AG04449 (cell line): Measurements from ENCODE around the gene ARID2.

Experiments used
- CTCF ChIA-PET: fragments of 350-600 bp; formaldehyde crosslinking; extraction: SDS; loops from one replicate; lab custom pipeline; 2021; ENCODE audit warnings: antibody characterized with exemption; lab: Yijun Ruan, JAX
- POLR2A ChIA-PET: fragments of 400-600, 350-600 bp; formaldehyde crosslinking; extraction: SDS; loops from one replicate; lab custom pipeline; 2020; ENCODE audit warnings: antibody characterized with exemption, inconsistent platforms; lab: Yijun Ruan, JAX
- DNase-seq: peaks from one replicate; pipeline ENCODE4 v3.0.0-alpha.2; 2010; ENCODE audit warnings: low read depth, low spot score
- H3K4me3 ChIP-seq: 2 replicates; pipeline ENCODE4 v1.5.1; 2011; ENCODE audit warnings: low read depth, mild to moderate bottlenecking, control low read depth, low read length
- TF ChIP-seq, protein P1 (sequence below): IDR thresholded peaks from one replicate; pipeline ENCODE4 v1.5.1; 2011; ENCODE audit warnings: mild to moderate bottlenecking, moderate library complexity, low read length, control low read depth, inconsistent platforms; ENCODE audit not compliant: insufficient read depth; ENCODE audit errors: missing control alignments

ARID2 gene

DNA sequence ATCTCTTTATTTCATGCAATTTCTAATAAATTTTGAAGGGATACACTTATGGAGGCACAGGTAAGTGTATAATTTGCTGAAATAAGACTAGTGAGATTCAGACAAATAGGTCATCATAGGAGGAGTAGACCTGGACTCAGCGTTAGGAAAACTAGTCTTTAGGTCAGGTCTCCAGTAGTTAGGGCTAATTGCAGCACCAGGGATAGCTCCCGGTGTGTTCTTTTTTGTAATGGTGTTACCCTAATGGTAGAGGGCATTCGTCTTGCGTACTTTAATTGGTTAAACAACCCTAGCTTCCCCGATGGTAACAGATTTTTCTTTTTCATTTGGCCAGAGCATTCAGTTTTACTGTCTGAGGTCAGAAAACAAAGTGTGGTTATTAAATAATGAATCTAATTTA, 64.9 kb downstream of the ARID2 start:
- TF ChIP-seq, protein P1, sequence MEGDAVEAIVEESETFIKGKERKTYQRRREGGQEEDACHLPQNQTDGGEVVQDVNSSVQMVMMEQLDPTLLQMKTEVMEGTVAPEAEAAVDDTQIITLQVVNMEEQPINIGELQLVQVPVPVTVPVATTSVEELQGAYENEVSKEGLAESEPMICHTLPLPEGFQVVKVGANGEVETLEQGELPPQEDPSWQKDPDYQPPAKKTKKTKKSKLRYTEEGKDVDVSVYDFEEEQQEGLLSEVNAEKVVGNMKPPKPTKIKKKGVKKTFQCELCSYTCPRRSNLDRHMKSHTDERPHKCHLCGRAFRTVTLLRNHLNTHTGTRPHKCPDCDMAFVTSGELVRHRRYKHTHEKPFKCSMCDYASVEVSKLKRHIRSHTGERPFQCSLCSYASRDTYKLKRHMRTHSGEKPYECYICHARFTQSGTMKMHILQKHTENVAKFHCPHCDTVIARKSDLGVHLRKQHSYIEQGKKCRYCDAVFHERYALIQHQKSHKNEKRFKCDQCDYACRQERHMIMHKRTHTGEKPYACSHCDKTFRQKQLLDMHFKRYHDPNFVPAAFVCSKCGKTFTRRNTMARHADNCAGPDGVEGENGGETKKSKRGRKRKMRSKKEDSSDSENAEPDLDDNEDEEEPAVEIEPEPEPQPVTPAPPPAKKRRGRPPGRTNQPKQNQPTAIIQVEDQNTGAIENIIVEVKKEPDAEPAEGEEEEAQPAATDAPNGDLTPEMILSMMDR, result no peak
- POLR2A ChIA-PET, result no interaction called here
- H3K4me3 ChIP-seq, result no peak overlapping the region
- no peak for DNase-seq
- CTCF ChIA-PET, result no interaction called here

DNA sequence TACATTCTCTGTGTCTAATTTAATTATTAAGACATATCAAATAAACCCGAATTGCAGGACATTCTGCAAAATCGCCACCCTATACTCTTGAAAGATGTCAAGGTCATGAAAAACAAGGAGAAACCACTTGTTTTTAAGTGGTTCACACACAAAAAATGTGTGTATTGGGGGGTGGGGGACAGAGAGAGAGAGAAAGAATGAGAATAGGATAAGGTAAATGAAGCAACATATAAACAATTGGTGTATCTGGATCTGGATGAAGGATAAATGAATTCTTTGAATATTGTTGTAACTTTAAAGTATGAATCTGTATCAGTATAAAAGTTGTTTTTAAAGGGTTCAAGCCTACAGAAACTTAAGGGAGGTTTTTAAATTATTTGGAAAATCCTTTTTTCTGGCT, 72.1 kb downstream of the ARID2 start:
- CTCF ChIA-PET, result no interaction called here
- H3K4me3 ChIP-seq, result no peak overlapping the region
- TF ChIP-seq, protein P1, result no peak
- POLR2A ChIA-PET, result no interaction called here
- DNase-seq, result no peak

DNA sequence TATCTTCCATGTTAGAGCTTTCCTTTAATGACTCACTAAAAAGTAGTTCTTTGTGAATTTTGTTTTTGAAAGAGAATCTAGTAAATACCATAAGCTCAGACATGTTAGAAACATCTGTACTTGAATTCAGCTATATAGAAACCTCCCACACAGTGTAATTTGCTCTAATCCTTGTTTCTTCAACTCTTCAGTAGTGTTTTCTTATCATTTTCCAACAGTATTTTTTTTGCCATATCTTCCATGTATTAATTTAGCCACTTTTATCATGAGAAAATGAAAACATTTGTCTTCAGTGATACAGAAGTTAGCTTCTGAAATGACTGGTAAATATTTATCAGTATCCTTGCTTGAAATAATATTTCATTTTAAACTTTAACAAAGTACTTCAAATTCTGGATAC, 73.6 kb downstream of the ARID2 start:
- ChIA-PET CTCF (interaction anchor here (1.3 kb wide), 1 partner anchor 57 kb away, joined by 3 read pairs; no protein-coding TSS in a partner anchor), POLR2A (no interaction called here)
- TF ChIP-seq, protein P1, result no peak
- no peak overlapping the region for H3K4me3 ChIP-seq
- DNase-seq, result no peak

DNA sequence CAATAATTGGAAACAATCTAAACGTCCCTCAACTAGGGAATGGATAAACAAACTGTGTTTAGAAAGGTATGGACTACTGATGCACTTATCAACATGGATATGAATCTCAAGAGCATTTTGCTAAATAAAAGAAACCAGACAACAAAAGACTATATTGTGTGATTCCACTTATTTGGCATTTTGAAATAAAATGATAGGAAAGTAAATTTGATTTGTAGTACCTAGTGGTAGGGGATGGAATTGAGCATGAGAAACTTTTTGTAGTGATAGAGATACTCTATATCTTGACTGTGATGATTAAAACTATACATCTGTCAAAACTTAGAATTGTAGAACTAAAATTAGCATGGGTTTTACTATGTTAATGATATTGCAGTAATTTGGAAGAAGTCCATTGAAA, 87.1 kb downstream of the ARID2 start:
- DNase-seq, result no peak
- CTCF ChIA-PET, result no interaction called here
- POLR2A ChIA-PET, result no interaction called here
- TF ChIP-seq, protein P1, result no peak
- no peak overlapping the region for H3K4me3 ChIP-seq

DNA sequence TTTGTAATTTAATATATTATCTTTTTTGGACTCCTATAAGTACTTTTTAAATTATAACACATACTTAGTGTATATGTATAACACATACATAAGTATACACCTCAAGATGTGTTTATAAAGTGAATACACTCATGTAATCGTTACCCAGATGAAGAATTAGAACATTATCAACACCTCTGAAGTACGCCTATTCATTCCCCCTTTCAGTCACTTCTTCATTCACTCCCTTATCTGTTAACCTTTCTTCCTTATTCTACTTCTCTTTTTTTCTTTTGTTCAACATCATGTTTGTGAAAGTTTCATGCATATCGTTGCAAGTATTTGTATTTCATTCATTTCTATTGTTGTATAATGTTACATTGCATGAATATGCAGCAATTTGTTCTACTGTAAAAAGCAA, 98.5 kb downstream of the ARID2 start:
- ChIA-PET CTCF (no interaction called here), POLR2A (no interaction called here)
- H3K4me3 ChIP-seq, result no peak overlapping the region
- TF ChIP-seq, protein P1, result no peak
- DNase-seq, result no peak

DNA sequence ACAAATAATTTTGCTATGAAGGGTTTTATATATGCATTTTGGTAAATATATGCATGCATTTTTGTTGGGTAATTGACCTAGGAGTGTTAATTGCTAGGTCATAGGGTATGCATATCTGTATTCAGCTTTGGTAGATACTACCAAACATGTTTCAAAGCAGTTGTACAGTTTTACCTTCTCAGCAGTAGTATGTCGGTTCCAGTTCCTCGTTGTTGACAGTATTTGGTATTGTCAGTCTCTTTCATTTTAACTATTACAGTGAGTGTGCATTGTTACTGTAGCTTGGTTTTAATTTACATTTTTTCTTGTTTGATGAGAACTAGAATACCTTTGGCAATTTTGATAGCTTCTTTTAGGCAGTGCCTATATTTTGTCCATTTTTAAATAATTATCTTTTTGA, 98.9 kb downstream of the ARID2 start:
- TF ChIP-seq, protein P1, result no peak
- ChIA-PET POLR2A (no interaction called here), CTCF (no interaction called here)
- DNase-seq, result no peak
- no peak overlapping the region for H3K4me3 ChIP-seq
